ENCODE data around the gene FAM174B.
"Not testable (repeated sequence)": the region's sequence is repeated elsewhere in the genome, so short reads cannot be mapped to it uniquely, and the experiment has no call there.

The FAM174B gene

GRCh38 chr15:92617549-92618520 lies 37.7 kb downstream of the FAM174B start:
- DNase-seq, result no peak

DNA sequence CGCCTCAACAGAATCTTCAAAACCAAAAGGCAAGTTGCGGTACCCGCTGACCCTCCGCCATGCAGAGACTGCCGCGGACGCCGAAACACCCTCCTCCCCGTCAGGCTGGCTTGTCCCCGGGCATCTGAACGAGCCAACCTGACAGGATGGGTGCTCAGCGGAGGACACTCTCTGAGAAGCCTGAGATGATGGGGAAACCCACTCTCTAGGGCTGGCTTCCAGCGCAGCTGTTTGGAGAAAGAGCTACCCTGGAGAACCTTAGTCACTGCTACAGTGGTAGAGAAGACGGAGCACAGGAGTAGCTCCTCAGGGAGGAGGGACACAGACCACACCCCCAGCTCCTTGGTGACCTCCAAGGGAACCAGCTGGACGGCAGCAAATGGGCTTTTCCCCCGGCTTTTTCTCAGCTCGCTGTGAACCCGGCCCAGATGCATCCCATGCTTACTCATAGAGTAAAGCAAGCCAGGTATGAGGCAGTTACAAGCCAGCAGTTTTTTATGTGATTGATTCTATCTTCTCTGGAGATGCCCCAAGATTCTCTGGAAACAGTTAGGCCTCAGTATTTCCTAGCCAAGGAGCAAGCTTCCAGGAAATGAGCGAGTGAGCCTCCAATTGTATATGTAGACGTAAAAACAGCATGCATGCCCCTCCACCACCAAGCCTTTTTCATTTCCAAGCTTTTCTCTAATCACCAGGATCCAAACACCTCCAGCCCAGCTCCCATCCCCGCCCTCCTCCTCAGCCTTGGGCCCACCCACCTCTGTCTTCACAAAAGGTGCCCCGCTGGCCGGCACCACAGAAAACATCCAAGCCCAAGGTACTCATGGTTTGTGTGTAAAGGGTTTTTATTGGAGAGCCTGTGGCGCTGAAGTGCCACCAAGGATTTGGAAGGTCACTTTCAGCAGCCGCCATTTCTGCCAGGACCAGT lies 38.7 kb downstream of the FAM174B start:
- DNase-seq, result no peak

GRCh38 chr15:92614791-92615785 lies 40.5 kb downstream of the FAM174B start:
- DNase-seq, result no peak

DNA sequence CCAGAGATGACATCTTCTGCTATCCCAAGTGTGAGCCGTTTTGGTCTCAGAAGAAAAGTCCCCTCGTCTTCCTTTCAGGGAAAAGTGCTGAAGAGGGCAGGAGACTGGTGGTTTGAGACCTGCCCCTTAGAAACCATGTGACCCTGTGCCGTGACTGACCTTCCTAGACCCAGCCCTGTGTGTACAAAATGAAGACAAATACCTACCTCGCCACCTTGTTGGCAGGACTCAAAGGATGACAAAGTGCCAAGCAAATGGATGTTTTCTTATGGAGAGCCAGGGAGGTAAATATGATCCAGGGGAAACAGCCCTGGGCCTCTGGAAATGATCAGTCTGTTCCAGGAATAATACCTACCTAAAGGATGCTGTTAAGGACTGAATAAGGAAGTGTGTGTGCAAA lies 41.3 kb downstream of the FAM174B start:
- DNase-seq, result no peak

- no peak for DNase-seq
These were observed 41.7 kb downstream of the FAM174B start for GRCh38 chr15:92613841-92614240.

GRCh38 chr15:92612891-92613290 lies 42.7 kb downstream of the FAM174B start:
- no peak for DNase-seq

DNA sequence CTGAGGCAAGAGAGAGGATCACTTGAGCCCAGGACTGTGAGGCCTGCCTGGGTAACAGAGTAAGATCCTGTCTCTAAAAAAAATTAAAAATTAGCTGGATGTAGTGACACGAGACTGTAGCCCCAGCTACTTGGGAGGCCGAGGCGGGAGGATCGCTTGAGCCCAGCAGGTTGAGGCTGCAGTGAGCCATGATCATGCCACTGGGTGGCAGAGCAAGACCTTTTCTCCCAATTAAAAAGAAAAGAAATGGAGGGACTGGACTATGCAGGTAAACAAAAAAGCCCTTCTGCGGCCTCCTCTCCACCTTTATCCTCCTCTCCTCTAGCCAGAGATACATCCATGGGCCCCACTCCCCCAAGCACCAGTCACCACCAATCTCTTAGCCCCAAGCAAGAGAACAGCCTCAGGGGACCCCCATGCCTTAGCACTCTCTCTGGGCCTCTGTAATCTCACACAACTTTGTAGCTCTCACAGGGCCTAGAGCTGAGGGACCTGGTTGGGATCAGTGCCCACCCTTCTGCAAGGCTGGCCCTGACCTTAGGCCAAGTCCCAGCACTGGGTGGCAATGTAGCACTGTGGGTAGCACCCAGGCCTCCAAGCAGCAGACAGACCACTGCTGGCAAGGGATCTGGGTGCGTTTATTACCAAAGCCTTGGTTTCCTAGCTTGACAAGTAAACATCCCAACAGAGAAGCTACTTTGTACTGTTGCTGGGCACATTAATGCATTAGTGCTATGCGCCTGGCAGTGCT lies 43.4 kb downstream of the FAM174B start:
- no peak for DNase-seq

- DNase-seq, result no peak
These were observed 44.4 kb downstream of the FAM174B start for GRCh38 chr15:92611150-92611549.

GRCh38 chr15:92610101-92610520 lies 45.5 kb downstream of the FAM174B start:
- DNase-seq, result no peak

DNA sequence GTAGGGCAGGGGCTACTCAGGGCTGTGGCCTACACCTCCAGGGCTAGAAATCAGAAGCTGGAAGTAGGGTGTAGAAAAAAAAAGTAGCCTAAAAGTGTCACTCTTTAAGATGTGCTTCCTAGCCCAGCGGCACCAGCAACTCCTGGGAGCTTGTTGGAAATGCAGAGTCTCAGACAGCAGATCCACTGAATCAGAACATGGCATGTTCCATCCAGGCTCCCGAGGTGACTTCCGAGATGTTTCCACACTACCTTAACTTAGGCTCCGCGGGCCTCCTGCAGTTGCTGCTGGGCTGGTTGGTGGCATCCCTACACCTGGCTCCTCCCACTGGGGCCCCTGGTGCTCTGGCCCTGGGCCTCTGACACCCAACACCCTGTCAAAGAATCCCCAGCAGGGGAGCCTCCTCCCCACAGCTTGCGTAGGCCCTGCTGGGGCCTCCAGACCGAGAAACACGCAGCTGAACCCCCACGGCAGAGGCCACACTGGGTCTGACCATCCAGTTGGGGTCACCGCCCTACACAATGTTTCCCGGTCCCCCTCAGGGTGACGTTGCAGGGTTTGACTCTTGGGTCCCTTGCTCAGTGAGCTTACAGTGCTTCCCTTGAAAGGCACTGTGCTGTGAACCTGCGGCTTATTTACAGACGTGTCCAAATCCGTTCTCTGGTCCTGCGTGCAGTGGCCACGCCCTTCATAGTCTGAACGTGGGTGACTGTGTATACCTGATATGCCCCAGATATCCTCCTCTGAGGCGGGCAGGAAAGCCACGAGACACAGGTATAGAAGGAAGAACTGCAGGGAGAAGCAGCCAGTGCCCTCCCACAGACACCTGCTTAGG lies 46.5 kb downstream of the FAM174B start:
- DNase-seq, result no peak

- DNase-seq, result not testable (repeated sequence)
These were observed 48.8 kb downstream of the FAM174B start for GRCh38 chr15:92606836-92607150.

DNA sequence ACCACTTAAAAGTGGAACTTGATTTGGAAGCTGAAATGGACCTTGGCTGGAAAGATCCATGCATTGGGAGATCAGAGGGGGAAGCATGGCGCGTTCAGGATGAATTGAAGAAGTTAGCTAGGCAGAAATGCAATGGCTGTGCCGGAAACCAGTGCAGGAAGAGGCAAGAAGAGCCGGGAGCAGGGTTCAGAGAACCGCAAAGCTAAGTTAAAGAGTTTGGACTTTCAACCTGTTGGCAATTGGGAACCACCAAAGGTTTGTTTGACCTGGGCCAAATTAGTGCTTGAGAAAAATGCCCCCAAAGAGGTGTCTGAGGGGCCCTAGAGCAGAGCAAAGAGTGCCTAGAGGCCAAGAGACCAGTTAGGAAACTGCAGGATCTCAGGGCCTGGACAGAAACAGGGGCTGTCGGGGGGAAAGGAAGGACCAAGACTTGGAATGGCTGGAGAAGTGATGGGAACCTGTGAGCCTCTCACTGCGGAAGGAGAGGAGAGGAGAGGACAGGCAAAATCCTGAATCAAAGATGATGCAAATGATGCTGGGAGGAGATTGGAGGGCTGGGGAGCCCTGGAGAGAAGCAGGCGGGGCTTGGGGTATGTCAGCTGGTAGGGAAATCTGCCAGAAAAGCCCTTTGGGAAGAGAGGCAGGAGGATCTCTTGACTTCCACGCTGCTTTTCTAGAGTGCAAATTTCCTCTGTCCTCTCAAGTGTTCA lies 49.3 kb downstream of the FAM174B start:
- DNase-seq, result no peak

DNA sequence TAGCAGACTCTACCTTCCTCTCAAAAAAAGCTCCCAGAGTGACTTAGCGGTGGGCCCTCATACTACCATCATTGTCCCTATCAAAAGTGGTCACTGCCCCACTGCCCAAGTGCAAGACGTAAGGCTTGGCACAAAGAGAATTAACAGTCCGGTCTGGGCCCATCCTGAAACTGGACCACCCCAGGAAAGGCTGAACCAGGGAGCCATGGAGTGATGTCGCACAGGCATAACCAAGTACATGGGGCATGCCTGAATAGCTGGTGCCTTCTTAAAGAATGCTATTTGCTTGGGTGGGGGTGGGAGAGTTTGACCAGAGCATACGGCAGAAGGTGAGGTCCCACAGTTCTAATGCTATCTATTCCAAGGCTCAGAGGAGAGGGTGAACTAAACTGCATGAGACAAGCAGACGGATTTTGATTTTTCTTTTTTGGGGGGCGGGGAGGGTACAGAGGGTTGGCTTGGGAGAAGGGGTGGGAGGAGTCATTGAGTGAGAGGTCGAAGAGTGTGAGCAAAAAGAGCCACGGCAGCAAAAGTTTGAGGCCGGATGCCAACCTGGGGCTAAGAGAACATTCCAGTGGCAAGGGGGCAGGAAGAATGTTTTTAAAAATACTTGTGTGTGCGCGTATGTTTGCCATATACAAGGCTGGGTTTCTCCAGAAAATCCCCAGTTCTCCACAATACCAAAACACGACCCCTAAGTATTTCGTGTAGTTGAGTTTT lies 50.2 kb downstream of the FAM174B start:
- DNase-seq, result no peak

GRCh38 chr15:92603743-92604470 lies 51.7 kb downstream of the FAM174B start:
- DNase-seq, result no peak

GRCh38 chr15:92603278-92603677 lies 52.3 kb downstream of the FAM174B start:
- DNase-seq, result no peak

DNA sequence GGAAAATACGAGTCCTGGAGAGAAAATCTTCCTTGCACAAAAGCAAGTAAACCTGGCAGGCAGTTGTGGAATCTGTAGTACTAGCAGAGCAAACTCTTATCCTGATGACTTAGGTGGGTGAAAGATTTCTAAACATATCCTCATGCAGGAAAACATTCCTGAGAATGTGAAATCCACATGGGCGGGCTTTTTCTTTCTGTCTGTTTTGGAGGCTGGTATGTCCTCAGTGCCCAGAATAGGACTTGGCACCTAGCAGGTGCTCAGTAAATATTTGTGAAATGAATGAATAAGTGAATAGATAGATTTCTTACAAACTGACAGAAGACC lies 53.3 kb downstream of the FAM174B start:
- DNase-seq, result no peak

DNA sequence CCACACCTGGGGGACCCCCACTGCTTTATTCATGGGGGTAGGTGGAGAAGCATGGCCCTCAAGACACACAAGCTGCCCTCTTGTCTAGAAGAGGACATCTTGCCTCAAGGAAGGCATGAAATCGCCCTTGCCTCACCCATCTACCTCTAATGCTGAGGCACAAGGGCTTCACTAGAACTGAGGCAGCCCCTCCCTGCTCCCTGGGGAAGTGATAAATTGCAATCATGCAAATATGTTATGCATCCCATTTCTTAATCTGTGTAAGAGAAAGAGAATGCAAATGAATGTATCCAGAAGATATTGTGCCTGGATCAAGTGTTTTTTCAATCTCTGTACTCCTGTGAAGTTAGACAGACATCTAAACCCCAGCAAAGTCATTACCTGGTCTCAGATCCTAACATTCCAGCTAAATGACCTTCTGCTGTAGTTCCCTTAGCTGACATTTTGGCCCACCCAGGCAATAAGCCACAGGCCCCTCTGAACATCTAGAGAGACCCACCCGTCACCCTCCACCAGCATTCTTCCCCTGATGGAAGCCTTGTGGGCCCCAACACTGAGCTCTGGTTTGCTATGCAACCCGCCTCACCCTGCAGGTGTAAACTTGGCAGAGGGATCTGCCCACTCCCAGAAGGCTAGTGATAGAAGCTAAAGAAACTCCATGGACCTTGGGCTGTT lies 53.8 kb downstream of the FAM174B start:
- no peak for DNase-seq

GRCh38 chr15:92600856-92601255 lies 54.7 kb downstream of the FAM174B start:
- DNase-seq, result no peak

All from CD4-positive, alpha-beta T cell treated with Interferon gamma for 1 hour (primary cell).